GM19468 (cell line): ENCODE measurements around the gene BRSK2.

ENCODE experiments used
- ATAC-seq: cut with Tn5 transposase; IDR thresholded peaks from one replicate; pipeline ENCODE4 v1.9.1; 2021; ENCODE audit warnings: mild to moderate bottlenecking, moderate library complexity, moderate number of reproducible peaks; ENCODE audit not compliant: unreplicated experiment; ENCODE audit errors: extremely low read depth

Gene BRSK2

GRCh38 chr11:1447845-1448825 is 58.4 kb downstream of the BRSK2 start:
- ATAC-seq: no peak

- no peak for ATAC-seq
These were observed 59.1 kb downstream of the BRSK2 start for GRCh38 chr11:1448882-1449281.

- ATAC-seq: no peak
These were observed 59.9 kb downstream of the BRSK2 start for GRCh38 chr11:1449490-1450243.

- ATAC-seq: no peak
These were observed 60.7 kb downstream of the BRSK2 start for GRCh38 chr11:1450344-1450875.

GRCh38 chr11:1450949-1451710 is 61.4 kb downstream of the BRSK2 start:
- ATAC-seq: no peak

- no peak for ATAC-seq
These were observed 62.2 kb downstream of the BRSK2 start for GRCh38 chr11:1451781-1452470.

GRCh38 chr11:1452744-1453143 is 63.0 kb downstream of the BRSK2 start:
- ATAC-seq: no peak

- ATAC-seq: no peak
These were observed 63.9 kb downstream of the BRSK2 start for GRCh38 chr11:1453611-1454034.

GRCh38 chr11:1454576-1454975 is 64.8 kb downstream of the BRSK2 start:
- no peak for ATAC-seq

- no peak for ATAC-seq
These were observed 65.5 kb downstream of the BRSK2 start for GRCh38 chr11:1455032-1455762.

- no peak for ATAC-seq
These were observed 66.0 kb downstream of the BRSK2 start for GRCh38 chr11:1455763-1456060.

- ATAC-seq: no peak
These were observed 66.4 kb downstream of the BRSK2 start for GRCh38 chr11:1456176-1456575.

- ATAC-seq: no peak
These were observed 67.0 kb downstream of the BRSK2 start for GRCh38 chr11:1456596-1457325.

- no peak for ATAC-seq
These were observed 67.6 kb downstream of the BRSK2 start for GRCh38 chr11:1457326-1457680.

- ATAC-seq: no peak
These were observed 68.1 kb downstream of the BRSK2 start for GRCh38 chr11:1457856-1458255.

- no peak for ATAC-seq
These were observed 68.8 kb downstream of the BRSK2 start for GRCh38 chr11:1458340-1459218.

GRCh38 chr11:1459219-1459575 is 69.5 kb downstream of the BRSK2 start:
- no peak for ATAC-seq
